GM12873 (cell line): ENCODE measurements around the gene PLOD3.

Experiments used
- TF ChIP-seq, protein P1 (sequence below): IDR thresholded peaks from 2 replicates; pipeline ENCODE4 v1.5.1; 2012; ENCODE audit warnings: low read depth, mild to moderate bottlenecking, moderate library complexity, low read length, control low read depth; ENCODE audit not compliant: insufficient read depth; ENCODE audit errors: missing control alignments

The PLOD3 gene

DNA sequence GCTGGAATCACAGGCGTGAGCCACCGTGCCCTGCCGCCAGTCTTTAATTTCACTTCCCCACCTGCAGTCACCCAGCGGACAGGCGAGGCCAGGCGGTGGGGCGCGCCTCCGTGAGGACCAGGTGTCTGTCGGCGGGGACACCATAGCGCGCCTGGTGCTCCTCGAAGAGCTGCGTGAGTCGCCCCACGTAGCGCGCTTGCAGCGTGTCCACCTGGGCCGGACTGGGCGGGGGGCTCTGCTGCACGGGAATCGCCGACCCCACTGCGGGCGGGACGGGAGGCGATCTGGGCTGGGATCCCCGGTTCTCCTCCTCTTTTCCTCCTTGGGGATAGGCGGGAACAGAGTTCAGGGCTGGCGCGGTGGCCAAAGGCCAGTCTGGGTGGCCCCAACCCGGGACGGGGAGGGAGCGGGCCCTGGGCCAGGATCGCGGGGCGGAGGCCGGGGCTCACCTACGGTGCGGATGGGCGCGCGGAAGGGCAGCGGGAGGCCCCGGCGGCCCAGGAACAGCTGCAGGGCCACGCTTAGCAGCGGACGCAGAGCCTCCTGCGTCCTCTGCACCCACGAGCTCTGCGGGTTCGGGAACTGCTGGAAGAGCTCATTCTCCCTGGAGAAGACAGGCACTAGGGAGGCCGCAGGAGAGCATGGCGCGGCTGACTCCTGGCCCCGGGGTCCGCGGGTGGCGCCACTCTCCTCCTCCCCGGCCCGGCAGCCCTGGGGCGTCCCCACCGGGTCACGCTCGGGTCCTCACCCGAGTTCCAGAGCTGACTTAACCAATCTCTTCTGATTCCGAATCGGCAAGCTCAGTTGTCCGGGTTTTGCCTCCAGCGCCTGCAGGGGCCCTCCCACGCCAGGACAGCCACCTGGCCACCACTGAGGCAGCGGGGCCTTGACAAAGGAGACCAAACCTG lies 15.4 kb downstream of the PLOD3 start:
- TF ChIP-seq, protein P1, sequence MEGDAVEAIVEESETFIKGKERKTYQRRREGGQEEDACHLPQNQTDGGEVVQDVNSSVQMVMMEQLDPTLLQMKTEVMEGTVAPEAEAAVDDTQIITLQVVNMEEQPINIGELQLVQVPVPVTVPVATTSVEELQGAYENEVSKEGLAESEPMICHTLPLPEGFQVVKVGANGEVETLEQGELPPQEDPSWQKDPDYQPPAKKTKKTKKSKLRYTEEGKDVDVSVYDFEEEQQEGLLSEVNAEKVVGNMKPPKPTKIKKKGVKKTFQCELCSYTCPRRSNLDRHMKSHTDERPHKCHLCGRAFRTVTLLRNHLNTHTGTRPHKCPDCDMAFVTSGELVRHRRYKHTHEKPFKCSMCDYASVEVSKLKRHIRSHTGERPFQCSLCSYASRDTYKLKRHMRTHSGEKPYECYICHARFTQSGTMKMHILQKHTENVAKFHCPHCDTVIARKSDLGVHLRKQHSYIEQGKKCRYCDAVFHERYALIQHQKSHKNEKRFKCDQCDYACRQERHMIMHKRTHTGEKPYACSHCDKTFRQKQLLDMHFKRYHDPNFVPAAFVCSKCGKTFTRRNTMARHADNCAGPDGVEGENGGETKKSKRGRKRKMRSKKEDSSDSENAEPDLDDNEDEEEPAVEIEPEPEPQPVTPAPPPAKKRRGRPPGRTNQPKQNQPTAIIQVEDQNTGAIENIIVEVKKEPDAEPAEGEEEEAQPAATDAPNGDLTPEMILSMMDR, result no peak

DNA sequence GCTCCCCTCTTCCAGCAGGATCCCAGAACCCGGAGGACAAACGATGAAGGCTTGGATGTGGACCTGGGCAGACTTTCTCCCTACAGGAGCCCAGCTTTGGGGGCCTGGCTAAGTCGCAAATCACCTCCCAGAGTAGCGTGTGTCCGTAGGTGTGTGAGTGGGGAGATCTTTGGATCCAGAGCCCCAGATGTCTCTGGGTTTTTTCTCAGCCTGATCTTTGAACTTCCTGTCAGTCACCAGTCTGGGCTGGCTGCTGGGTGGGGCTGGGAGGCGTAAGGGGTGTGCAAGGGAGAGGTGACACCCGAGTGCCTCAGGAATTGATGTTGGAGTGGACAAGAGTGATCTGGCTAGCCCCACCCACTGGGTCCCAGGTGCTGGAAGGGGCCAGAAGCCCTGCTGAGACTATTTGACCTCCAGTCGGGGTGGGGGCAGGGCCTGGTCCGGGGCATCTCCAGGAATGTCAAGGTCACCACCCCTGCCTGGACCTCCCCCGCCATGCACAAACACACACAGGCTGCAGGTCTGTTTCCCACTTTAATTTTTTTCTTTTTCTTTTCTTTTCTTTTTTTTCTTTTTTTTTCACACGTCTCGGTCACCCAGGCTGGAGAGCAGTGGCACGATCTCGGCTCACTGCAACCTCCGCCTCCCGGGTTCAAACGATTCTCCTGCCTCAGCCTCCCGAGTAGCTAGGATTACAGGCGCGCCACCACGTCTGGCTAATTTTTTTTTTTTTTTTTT lies 16.4 kb downstream of the PLOD3 start, which contains the start of gene MOGAT3:
TSS of gene MOGAT3 (minus strand) at position 175 of the 738 bp plus-strand sequence. CDS start 182 bp downstream, outside the sequence.
- TF ChIP-seq, protein P1, result no peak

DNA sequence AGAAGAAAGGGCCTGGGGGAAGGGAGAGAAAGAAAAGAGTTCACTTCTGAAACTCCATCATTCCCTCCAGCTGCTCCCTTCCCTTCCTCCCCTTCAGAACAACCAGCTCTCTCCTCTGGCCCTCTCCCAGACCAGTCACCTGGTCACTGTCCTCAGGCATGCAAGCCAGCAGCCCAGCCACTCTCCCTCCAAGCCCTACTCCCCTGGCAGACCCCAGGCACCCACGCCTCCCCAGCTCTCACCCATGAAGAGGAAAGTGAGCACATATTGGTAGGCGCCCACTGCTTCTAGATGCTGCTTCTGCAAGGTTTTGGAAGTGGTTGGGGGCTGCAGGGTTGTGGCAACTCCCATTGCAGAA lies 16.9 kb downstream of the PLOD3 start:
- TF ChIP-seq, protein P1, result no peak

DNA sequence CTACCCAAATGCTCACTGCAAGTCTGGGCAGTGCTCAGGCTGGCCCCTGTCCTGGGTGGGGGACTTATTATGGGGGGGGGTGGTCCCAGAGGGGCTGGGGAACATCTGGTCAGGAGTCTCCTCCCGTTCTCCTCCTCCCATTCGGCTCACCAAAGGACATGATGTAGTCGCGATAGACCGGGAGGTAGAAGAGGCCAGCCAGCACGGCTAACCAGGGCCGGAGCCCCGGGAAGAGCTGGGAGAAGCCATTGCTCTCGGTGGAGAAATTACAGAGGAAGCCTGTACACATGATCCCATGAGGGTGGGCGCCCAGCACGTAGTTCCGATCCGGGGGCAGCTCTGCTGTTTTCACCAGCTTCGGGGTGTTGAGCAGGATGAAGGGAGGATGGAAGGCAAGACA lies 18.9 kb downstream of the PLOD3 start:
- TF ChIP-seq, protein P1, result no peak

DNA sequence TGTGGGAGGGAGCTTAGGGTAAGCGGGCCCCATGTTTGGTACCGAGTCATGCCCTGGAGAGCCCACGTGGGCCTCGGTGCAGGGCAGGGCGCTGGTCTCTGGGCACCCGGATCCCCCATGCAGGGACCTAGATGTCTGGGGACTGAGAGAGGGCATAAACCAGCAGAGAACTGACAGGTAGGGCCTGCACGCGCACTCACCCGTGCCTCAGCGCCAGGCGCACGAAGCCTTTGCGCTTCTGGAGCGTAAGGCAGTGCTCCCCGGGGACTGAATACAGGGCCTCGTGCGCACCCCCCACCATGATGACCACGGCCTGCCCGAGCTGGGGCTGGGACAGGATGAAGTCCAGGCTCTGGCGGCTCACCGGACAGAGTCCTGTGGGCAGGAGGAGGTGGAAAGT lies 19.4 kb downstream of the PLOD3 start:
- TF ChIP-seq, protein P1, result no peak

DNA sequence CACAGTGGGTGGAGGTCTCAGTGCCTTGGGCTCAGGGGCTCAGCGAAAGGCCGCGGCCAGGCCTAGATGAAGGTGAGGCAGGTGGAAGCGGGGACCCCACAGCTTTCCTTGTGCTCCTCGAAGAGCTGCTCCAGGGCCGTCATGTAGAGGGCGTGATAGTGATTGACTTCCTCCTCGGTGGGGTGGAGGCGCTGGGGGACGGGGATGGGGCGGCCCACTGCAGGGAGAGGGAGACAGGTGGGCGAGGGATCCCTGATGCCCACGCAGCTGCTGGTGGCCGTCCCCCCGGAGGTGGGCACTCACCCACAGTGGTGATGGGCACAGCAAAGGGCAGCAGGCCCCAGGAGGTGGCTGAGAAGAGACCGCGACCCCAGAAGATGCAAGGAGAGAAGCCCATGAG lies 21.5 kb downstream of the PLOD3 start:
- TF ChIP-seq, protein P1, result no peak

DNA sequence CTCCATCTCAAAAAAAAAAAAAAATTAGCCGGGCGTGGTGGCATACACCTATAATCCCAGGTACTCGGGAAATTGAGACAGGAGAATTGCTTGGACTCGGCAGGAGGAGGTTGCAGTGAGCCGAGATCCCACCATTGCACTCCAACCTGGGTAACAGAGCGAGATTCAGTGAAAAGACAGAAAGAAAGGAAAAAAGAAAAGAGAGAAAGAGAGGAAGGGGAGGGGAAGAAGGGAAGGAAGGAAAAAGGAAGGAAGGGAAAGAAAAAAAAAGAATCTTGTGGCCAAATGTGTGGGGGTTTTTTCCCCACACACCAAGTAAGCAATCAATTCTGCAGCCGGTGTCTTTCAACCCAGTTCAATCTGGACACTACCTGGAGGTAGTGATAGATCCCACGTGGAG lies 28.3 kb downstream of the PLOD3 start:
- TF ChIP-seq, protein P1, result no peak
